GM12878 (cell line): ENCODE results near the gene DUSP8.

Source experiments
- ATF2 ChIP-seq: IDR thresholded peaks from 2 replicates; pipeline ENCODE4 v1.6.1; 2012; ENCODE audit warnings: low read length, inconsistent platforms
- EP300 ChIP-seq, 2 experiments: fragments of 150-350 bp in 1 of 2; IDR thresholded peaks; 2 replicates each; pipeline ENCODE4 v1.6.1; 2011 to 2012; ENCODE audit warnings: low read depth in 2 of 2, low read length in 2 of 2, borderline replicate concordance in 1 of 2, improper control_type of control experiment in 1 of 2, inconsistent platforms in 1 of 2; ENCODE audit not compliant: control insufficient read depth in 1 of 2
- KAT2A ChIP-seq: conservative IDR thresholded peaks from 2 replicates; pipeline ENCODE4 v1.6.1; 2011; ENCODE audit warnings: low read depth, low read length; ENCODE audit not compliant: control insufficient read depth
- KLF5 ChIP-seq: fragments of 450-650 bp; IDR thresholded peaks from 2 replicates; pipeline ENCODE4 v1.6.1; 2014; ENCODE audit warnings: mild to moderate bottlenecking; ENCODE audit not compliant: partially characterized antibody
- POLR2A ChIP-seq: IDR thresholded peaks from 2 replicates; pipeline ENCODE4 v1.6.1; 2011; ENCODE audit warnings: low read depth, mild to moderate bottlenecking, low read length
- RFX5 ChIP-seq: IDR thresholded peaks from 2 replicates; pipeline ENCODE4 v1.6.1; 2011; ENCODE audit warnings: low read depth, low read length, improper control_type of control experiment
- SP1 ChIP-seq: IDR thresholded peaks from one replicate; pipeline ENCODE4 v1.6.1; 2011; ENCODE audit warnings: low read depth, low read length
- SREBF1 ChIP-seq: IDR thresholded peaks from 2 replicates; pipeline ENCODE4 v1.6.1; 2012; ENCODE audit warnings: mild to moderate bottlenecking, low read length
- YBX1 ChIP-seq: fragments of 450-650 bp; IDR thresholded peaks from 2 replicates; pipeline ENCODE4 v1.6.1; 2016; ENCODE audit warnings: antibody characterized with exemption
- YY1 ChIP-seq: IDR thresholded peaks from 2 replicates; pipeline ENCODE4 v1.6.1; 2011; ENCODE audit warnings: low read depth, mild to moderate bottlenecking, low read length
- ZBTB40 ChIP-seq: fragments of 450-650 bp; IDR thresholded peaks from 2 replicates; pipeline ENCODE4 v1.6.1; 2016; ENCODE audit warnings: mild to moderate bottlenecking, moderate library complexity, borderline replicate concordance
- ZNF384 ChIP-seq: IDR thresholded peaks from 2 replicates; pipeline ENCODE4 v1.6.1; 2012; ENCODE audit warnings: low read depth, mild to moderate bottlenecking, low read length, improper control_type of control experiment, borderline replicate concordance
- ZSCAN29 ChIP-seq: fragments of 450-650 bp; IDR thresholded peaks from 2 replicates; pipeline ENCODE4 v1.6.1; 2017; ENCODE audit warnings: mild to moderate bottlenecking, moderate library complexity

DNA sequence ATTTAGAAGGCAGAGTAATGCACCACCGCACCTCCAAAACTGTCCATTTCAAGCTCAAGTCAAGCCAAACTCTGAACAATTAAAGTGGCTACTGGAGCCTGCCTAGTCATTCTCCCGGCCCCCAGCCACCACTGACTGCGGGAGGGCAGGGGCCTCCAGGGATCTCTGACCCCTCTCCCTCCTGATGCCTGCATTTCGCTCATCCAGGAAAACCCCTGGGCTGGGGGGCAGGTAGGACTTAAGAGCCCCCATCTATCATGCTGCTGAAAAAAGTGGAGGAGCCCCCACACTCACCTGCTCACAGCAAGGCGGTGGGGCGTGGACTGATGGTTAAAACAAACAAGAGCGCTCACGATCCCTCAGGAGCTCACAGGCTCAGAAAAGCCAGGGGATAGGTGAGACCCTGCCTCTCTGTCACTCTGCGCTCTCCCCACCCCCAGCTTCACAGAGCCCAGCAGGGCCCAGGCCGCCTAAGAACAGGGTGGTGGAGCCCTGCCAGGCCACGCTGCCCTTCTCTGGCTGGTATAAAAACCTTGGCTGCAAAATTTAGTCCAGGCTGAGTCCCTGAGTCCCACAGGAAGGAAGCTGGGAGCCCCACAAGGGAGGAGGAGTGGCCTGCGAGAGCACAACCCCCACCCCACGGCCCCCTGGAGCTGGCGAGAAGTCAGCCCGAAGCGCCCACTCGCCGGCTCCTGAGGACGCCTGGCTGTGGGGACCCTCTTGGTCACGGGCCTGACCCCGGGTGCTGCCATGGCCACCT lies 64.5 kb downstream of the DUSP8 start:
- TF ChIP-seq YY1, result no peak
- no peak for TF ChIP-seq RFX5
- no peak for TF ChIP-seq POLR2A
- TF ChIP-seq KLF5, result no peak
- no peak for TF ChIP-seq SREBF1
- no peak for TF ChIP-seq YBX1
- TF ChIP-seq ZNF384, result no peak
- TF ChIP-seq KAT2A, result no peak
- no peak for TF ChIP-seq ZBTB40
- no peak for TF ChIP-seq SP1
- no peak for TF ChIP-seq ATF2
- no peak for TF ChIP-seq ZSCAN29
- no peak for TF ChIP-seq EP300 (IDR thresholded peaks at IDR 0.05; ENCODE audit: borderline replicate concordance in 1 of 2, control insufficient read depth in 1 of 2, low read depth in 2 of 2, low read length in 2 of 2)
